Prostate gland (tissue), 2 donors: ENCODE data around the gene LRBA. TPM values are rescaled to one million over a fixed set of nuclear protein-coding genes. Genes with fewer than 3 reads are reported as not detected.
A peak's percentile ranks its signal among the peaks of the same experiment; 100 is the strongest.

Experiments
- DNase-seq: peaks from one replicate; pipeline ENCODE4 v3.0.0-alpha.2; 2019; ENCODE audit warnings: low spot score
- H3K27ac ChIP-seq, 2 donors: fragments of 200-600 bp; sonication (generic); 2 replicates each; pipeline ENCODE4 v1.5.1; 2017 to 2019
- H3K27me3 ChIP-seq: fragments of 200-600 bp; sonication (generic); replicated peaks from 2 replicates; pipeline ENCODE4 v1.5.1; 2019; ENCODE audit not compliant: insufficient read depth
- H3K36me3 ChIP-seq, 2 donors: fragments of 200-600 bp; sonication (generic); 1 replicate in 1 of 2; 2 replicates in 1 of 2; pipeline versions ENCODE4 v1.5.1 to v1.8.1; 2017 to 2019
- H3K4me1 ChIP-seq: fragments of 200-600 bp; sonication (generic); replicated peaks from 2 replicates; pipeline ENCODE4 v1.5.1; 2019
- H3K4me3 ChIP-seq, 2 donors: fragments of 200-600 bp; sonication (generic); 2 replicates each; pipeline ENCODE4 v1.5.1; 2017 to 2019
- H3K9me3 ChIP-seq: fragments of 200-600 bp; sonication (generic); 2 replicates; pipeline ENCODE4 v1.5.1; 2017
- POLR2A ChIP-seq: fragments of 450-650 bp; IDR thresholded peaks from one replicate; pipeline ENCODE4 v1.6.1; 2016; ENCODE audit warnings: antibody characterized with exemption, mild to moderate bottlenecking
- POLR2AphosphoS5 ChIP-seq: sonication (generic); formaldehyde crosslinking; IDR thresholded peaks from one replicate; pipeline ENCODE4 v1.6.1; 2017; ENCODE audit warnings: antibody characterized with exemption
- WGBS: methylation state at CpG from one replicate; pipeline ENCODE4 v1.1.5; 2018; 5-methylcytosine and 5-hydroxymethylcytosine counted together
- intact Hi-C: fragments of 100-400 bp; cut with DNase I; formaldehyde crosslinking; loops from one replicate; pipeline ENCODE4 v1.14.2; 2022
- total RNA-seq, 2 donors: library from RNA; depleted of rRNA; stranded (reverse); fragments of >200 nt; gene quantifications; one replicate each; pipeline ENCODE4 v1.1.0, GENCODE V29; 2016
- TF ChIP-seq, protein P1 (sequence below), 4 experiments: fragments of 200-600 bp in 2 of 4; fragments of 450-650 bp in 2 of 4; sonication (generic) in 2 of 4; IDR thresholded peaks; 1 replicate in 3 of 4; 2 replicates in 1 of 4; pipeline ENCODE4 v1.5.1; 2016 to 2019; ENCODE audit warnings: antibody characterized with exemption in 4 of 4, mild to moderate bottlenecking in 2 of 4, moderate library complexity in 2 of 4

Gene LRBA
- total RNA-seq, 2 donors from 2014 or later = 69.8 to 79.8 TPM

DNA sequence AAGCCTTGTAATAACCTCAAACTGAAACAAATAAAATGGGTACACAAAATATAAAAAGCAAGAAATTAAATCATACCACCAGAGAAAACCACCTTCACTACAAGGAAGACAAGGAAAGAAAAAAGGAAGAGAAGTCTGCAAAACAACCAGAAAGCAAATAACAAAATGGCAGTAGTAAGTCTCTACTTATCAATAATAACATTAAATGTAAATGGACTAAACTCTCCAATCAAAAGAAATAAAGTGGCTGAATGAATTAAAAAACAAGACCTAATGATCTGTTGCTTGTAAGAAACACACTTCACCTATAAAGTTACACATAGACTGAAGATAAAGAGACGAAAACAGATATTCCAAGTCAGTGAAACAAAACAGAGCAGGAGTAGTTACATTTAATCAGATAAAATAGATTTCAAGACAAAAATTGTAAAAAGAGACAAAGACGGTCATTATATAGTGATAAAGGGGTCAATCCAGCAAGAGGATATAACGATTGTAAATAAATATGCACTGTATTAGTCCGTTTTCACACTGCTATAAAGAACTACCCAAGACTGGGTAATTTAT lies 289.0 kb downstream of the LRBA start:
- no peaks in the 10 kb centered on the region for H3K27me3 ChIP-seq
- TF ChIP-seq POLR2A (no peak), POLR2AphosphoS5 (no peak)
- TF ChIP-seq, protein P1, sequence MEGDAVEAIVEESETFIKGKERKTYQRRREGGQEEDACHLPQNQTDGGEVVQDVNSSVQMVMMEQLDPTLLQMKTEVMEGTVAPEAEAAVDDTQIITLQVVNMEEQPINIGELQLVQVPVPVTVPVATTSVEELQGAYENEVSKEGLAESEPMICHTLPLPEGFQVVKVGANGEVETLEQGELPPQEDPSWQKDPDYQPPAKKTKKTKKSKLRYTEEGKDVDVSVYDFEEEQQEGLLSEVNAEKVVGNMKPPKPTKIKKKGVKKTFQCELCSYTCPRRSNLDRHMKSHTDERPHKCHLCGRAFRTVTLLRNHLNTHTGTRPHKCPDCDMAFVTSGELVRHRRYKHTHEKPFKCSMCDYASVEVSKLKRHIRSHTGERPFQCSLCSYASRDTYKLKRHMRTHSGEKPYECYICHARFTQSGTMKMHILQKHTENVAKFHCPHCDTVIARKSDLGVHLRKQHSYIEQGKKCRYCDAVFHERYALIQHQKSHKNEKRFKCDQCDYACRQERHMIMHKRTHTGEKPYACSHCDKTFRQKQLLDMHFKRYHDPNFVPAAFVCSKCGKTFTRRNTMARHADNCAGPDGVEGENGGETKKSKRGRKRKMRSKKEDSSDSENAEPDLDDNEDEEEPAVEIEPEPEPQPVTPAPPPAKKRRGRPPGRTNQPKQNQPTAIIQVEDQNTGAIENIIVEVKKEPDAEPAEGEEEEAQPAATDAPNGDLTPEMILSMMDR (IDR thresholded peaks at IDR 0.05) = no peak
- no peaks in the 10 kb centered on the region for H3K36me3 ChIP-seq
- no peak overlapping the region for H3K27ac ChIP-seq
- WGBS = 70% methylated on average over 4 of the region's 4 CpGs
- no peak overlapping the region for H3K4me3 ChIP-seq
- intact Hi-C loops = no loop called here
- H3K9me3 ChIP-seq = no peaks in the 10 kb centered on the region
- H3K4me1 ChIP-seq = peaks cover 5% of the 10 kb centered on the region
- DNase-seq = no peak

DNA sequence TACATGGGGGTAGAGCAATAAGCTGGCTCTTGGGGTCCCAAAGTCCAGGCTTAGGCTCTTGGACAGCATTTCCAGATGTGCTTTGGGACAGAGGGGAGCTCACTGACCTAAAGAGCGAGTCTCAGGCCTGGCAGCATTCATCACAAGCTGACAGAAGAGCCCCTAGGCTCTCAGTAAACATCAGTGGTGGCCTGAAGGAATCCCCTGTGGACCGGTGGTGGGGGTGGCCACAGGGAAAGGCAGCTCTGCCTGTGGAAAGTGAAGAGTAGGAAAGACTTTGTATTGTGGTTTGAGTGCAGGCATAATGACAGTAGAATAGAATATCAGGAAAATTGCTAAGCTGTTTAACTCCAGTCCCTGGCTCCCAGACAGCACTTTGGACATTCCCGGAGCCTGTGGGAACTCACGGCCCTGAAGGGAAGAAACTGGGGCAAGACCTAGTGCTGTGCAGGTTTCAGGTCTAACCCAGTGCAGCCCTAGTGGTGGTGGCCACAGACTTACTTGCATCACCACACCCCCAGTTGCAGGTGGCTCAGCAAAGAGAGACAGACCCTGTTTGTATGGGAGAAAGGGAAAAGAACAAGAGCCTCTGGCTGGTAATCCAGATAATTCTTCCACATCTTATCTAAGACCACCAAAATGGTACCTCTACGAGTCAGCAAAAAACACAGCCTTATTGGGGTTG lies 291.2 kb downstream of the LRBA start:
- H3K36me3 ChIP-seq = no peaks in the 10 kb centered on the region
- DNase-seq = no peak
- WGBS = 96% methylated on average over 5 of the region's 5 CpGs
- H3K9me3 ChIP-seq = no peaks in the 10 kb centered on the region
- no peak overlapping the region for H3K27ac ChIP-seq
- TF ChIP-seq, protein P1 (IDR thresholded peaks at IDR 0.05) = no peak
- TF ChIP-seq POLR2AphosphoS5 = no peak
- TF ChIP-seq POLR2A = no peak
- H3K4me1 ChIP-seq = peaks cover 5% of the 10 kb centered on the region
- intact Hi-C loops = no loop called here
- H3K27me3 ChIP-seq = no peaks in the 10 kb centered on the region
- H3K4me3 ChIP-seq = no peak overlapping the region

- intact Hi-C loops = no loop called here
Measured at GRCh38 chr4:150722908-150723362, 292.1 kb downstream of the LRBA start.

GRCh38 chr4:150720973-150721518 lies 294.0 kb downstream of the LRBA start:
- WGBS = 97% methylated on average over 2 of the region's 2 CpGs
- intact Hi-C loops = no loop called here
- Histone ChIP-seq H3K4me3 (no peak overlapping the region), H3K9me3 (no peaks in the 10 kb centered on the region), H3K4me1 (peaks cover 5% of the 10 kb centered on the region), H3K27ac (no peak overlapping the region), H3K36me3 (no peaks in the 10 kb centered on the region), H3K27me3 (no peaks in the 10 kb centered on the region)
- DNase-seq = no peak
- TF ChIP-seq, protein P1 (IDR thresholded peaks at IDR 0.05) = no peak
- TF ChIP-seq POLR2AphosphoS5 (no peak), POLR2A (no peak)

More at GRCh38 chr4:150722908-150723362, 292.1 kb downstream of the LRBA start:
- TF ChIP-seq POLR2A (no peak), POLR2AphosphoS5 (peak; percentile 75)
- TF ChIP-seq, protein P1 (IDR thresholded peaks at IDR 0.05) = peak in 1 of 4 experiments; percentile 7
- H3K4me3 ChIP-seq = no peak overlapping the region
- H3K27ac ChIP-seq = peak overlapping the region in 1 of 2 donors; percentile 10
- H3K27me3 ChIP-seq = no peaks in the 10 kb centered on the region
- no peaks in the 10 kb centered on the region for H3K36me3 ChIP-seq
- H3K4me1 ChIP-seq = peaks cover 5% of the 10 kb centered on the region
- 48% methylated on average over 6 of the region's 6 CpGs for WGBS
- no peaks in the 10 kb centered on the region for H3K9me3 ChIP-seq
- DNase-seq = peak; percentile 47
